Measurements from ENCODE around the gene TBL2.
A peak's percentile ranks its signal among the peaks of the same experiment; 100 is the strongest.
"Not testable (repeated sequence)": the region's sequence is repeated elsewhere in the genome, so short reads cannot be mapped to it uniquely, and the experiment has no call there.

TBL2 gene, protein sequence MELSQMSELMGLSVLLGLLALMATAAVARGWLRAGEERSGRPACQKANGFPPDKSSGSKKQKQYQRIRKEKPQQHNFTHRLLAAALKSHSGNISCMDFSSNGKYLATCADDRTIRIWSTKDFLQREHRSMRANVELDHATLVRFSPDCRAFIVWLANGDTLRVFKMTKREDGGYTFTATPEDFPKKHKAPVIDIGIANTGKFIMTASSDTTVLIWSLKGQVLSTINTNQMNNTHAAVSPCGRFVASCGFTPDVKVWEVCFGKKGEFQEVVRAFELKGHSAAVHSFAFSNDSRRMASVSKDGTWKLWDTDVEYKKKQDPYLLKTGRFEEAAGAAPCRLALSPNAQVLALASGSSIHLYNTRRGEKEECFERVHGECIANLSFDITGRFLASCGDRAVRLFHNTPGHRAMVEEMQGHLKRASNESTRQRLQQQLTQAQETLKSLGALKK

DNA sequence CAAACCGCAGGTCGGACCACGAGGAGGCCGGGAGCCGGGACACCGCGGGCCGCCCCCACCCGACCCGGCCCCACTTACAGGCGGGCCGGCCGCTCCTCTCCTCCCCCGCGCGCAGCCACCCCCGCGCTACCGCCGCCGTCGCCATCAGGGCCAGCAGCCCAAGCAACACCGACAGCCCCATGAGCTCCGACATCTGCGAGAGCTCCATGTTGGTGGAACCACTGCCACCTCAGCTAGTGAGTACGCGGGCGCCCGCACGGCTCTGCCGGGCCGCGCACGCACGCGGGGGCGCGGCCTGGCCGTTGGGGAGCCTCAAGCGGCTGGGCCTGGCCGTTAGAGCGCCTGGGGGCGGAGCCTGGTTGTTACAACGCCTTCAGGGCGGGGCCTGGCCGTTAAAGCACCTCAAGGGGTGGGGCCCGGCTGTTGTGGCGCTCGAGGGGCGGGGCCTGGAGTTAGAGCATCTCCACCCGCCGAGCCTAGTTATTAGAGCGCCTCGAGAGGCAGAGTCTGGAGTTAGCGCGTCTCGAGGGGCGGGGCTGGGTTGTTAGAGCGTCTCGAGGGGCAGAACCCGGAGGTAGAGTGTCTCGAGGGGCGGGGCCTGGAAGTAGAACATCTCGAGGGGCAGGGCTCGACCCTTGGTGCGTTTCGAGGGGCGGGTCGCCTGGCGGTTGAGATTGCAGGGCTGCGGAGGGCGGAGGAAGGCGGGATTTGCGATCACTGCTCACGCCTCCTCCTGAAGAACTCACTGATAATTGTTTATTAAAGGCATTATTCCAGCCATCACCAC lies at the start of gene TBL2:
TBL2 (minus strand) TSS at position 238 of the 787 bp plus-strand sequence; CDS start at position 208, 30 bp downstream.
- DNase-seq (ENCODE audit: low read depth), result peak; percentile 98

DNA sequence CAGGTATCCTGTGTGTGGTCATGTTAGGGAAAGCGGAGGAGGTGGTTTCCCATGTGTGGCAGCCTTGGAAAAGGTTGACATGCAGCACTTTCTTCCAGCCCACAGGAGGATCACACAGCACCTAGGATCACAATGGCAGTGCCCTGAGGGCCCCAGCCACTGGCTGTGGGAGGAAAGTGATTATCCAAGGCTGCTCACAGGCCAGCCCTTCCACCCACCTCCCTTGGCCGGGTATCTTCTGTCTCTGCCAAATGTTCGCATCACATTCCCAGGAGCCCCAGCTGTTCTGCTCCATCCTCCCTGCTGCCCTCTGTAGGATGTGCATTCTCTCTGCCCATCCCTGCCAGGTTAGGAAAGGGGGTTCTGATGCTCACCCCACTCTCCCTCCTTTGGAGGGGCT lies 48.4 kb upstream of the TBL2 start:
- no peak for DNase-seq (ENCODE audit: low read depth)

DNA sequence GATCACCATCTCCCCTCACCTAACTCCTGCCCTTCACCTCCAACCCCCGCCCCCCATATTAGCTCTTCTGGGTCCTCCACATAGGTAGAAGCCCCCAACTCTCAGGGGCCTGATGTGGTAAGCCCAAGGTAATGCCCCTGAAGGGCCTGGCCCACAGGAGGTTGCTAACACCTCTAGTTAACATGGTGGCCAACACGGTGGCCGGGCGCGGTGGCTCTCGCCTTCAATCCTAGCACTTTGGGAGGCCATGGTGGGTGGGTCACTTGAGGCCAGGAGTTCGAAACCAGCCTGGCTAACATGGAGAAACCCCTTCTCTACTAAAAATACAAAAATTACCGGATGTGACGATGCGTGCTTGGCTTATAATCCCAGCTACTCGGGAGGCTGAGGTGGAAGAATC lies 46.9 kb upstream of the TBL2 start:
- no peak for DNase-seq (ENCODE audit: low read depth)

DNA sequence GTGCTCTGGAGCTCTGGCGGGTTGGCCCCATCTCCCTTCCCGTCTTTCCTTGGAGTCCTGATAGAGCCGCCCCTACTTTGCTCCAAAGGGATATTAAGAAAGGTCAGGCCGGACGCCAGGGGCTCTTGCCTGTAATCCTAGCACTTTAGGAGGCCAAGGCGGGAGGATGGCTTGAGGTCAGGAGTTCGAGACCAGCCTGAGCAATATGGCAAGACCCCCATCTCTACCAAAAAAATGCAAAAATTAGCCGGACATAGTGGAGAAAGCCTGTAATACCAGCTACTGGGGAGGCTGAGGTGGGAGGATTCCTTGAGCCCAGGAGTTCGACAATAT lies 46.3 kb upstream of the TBL2 start:
- no peak for DNase-seq (ENCODE audit: low read depth)

DNA sequence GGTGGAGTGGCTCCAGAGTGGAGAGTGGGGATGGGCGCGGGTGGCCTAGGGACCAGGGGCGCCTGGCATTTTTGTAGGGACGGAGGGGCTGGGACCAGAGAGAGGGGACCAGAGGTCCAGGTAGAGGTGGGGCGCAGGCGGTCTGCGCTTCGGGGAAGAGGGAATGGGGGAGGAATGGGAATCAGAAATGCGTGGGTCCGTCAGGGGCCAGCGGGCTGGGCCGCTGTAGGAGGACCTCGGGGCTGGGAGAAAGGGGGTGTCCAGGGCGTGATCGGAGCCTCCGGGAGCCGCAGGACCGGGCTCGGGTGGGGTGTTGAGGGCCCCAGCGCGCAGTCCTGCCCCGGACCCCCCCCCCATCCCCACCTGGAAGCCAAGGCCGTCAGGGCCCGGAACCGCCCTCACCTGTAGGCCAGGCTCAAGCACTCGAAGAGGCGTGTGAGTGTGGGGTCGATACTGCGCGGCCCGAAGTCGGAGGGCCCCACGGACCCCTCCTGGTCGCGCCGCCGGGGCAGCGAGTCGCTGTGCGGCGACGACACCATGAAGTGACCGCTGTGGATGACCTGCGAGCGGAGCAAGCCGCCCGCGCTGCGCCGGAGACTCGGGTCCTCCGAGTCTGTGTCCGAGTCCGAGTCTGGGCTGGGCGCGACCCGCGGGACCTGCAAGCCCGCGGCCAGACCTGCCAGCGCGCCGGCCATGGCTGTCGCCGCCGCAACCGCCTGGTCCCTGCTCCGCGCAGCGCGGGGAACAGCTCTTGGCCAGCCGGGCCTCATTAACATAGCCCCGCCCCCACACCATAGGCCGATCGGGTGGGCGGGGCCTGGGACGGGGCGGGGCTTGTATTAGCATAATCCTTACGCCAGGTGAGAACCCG lies 45.7 kb upstream of the TBL2 start, which contains the start of gene MLXIPL:
MLXIPL (minus strand) TSS at position 725 of the 871 bp plus-strand sequence; CDS start at position 695, 30 bp downstream.
- peak; percentile 60 for DNase-seq (ENCODE audit: low read depth)

DNA sequence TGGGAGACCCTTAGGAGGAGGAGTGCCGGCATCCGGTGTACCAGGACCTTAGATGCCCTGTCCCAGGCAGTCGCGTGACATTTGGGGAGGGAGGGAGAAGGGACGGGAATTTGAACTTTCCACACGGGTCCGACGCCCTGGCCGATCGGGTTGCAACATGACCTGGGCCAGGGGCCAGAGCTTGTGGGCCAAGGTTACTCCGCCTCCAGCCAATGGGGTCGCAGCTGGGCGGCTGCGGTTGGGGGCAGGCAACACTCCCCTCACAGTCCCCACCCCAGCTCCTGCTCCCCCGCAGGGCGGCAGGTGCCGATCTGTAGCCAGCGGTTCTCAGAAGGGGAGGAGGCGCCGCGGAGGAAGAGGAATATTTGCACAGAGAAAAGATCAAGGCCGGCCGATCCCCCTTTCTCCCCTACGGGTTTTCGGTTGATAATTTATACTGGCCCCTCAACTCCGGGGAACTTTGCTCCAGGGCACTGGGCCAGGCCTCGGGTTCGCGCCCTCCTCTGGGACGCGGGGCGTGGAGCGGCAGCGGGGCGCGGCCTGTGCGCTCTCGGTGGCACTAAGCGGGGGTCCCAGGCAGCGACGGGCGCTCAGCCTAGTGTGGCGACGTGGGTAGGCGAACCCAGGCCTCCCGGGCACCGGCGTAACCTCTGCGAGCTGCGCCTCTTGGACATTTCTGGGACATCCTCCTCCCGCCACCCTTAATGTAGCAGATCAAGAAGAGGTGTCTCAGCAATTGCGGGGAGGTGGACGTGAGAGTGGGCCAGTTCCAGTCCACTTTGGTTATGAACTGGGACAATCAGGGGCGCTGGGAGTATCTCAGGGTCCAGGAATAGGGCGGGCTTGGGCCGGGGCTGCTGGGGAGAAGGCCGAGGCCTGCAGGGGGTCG lies 44.8 kb upstream of the TBL2 start:
- no peak for DNase-seq (ENCODE audit: low read depth)

DNA sequence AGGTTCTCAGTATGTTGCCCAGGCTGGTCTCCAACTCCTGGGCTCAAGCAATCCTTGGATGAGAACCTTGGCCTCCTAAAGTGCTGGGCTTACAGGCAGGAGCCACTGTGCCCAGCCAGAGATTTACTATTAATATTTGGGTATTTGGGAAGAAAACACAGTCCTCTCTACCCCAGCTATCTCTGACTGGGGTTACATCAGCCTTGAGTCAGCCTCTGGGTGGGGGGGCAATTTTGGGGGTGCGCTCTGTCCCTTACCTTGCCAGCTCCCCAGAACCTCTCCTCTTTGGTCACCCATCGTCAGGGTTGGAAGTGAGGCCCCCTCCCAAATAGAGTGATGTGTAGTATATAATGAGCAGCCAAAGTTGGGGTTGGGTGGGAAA lies 44.1 kb upstream of the TBL2 start:
- no peak for DNase-seq (ENCODE audit: low read depth)

DNA sequence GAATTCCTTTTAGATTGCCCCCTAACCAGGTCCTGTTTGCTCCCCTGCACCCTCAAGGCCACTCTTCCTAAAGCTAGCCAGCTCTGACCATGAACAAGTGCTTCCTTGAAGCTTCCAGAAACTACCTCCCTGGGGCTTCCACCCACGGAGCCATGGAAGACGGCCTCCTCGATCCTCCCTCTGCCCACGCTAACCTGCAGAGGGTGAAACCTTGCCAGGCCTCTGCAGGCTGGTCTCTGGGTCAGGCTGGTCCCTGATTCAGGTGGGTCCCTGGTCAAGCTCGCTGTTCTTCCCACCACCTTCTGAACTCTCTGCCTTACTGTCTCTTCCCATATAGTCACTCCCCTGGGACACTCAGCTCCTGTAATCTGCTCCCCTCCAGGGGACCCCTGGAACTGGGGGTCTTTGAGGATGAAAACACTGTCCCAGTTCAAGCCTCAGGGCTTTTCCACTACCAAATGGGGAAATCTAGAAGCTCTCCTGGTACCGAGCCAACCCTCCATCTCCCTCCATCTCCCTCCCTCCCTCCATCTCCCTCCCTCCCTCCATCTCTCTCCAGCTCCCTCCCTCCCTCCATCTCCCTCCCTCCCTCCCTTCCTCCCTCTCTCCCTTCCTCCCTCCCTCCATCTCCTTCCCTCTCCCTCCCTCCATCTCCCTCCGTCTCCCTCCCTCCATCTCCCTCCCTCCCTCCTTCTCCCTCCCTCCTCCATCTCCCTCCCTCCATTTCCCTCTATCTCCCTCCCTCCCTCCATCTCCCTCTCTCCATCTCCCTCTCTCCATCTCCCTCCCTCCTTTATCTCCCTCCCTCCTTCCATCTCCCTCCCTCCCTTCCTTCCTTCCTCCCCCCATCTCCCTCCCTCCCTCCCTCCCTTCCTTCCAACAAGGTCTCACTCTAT lies 43.0 kb upstream of the TBL2 start:
- no peak for DNase-seq (ENCODE audit: low read depth)

DNA sequence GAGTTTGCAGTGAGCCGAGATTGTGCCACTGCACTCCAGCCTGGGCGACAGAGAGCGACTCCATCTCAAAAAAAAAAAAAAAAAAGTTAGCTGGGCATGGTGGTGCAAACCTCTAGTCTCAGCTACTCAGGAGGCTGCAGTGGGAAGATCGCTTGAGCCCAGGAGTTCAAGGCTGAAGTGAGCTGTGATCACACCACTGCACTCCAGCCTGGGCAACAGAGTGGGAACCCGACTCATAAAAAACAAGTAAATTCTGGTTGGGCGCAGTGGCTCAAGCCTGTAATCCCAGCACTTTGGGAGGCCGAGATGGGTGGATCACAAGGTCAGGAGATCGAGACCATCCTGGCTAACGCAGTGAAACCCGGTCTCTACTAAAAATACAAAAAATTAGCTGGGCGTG lies 41.0 kb upstream of the TBL2 start:
- not testable (repeated sequence) for DNase-seq (ENCODE audit: low read depth)

DNA sequence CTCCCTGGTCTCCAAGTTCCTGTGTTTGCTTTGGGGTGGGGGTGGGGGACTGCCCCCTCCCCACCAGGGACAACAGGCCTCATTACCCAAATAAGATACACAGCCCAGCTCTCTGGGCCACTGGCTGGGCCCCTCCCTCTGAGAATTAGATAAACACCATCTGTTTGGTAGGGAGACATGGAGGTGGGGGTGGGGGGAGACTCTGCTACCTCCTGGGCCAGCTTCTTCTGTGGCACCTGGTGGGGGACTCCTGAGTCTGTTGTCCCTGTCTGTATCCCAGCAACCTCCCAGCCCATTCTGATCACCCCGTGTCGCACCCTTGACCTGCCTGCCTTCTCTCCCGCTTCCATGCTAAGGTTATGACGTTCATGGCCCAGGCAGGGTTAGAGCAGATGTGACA lies 40.2 kb upstream of the TBL2 start:
- no peak for DNase-seq (ENCODE audit: low read depth)

DNA sequence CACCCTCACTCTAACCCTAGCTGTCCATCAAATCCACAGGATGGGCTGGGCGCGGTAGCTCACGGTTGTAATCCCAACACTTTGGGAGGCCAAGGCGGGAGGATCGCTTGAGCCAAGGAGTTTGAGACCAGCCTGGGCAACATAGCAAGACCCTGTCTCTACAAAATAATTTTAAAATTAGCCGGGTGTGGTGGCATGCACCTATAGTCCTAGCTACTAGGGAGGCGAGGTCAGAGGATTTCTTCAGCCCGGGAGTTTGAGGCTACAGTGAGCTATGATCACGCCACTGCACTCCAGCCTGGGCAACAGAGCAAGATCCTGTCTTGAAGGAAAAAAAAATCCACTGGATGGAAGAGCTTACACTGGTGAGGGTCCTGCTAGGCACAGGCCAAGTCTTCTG lies 39.1 kb upstream of the TBL2 start:
- DNase-seq (ENCODE audit: low read depth), result not testable (repeated sequence)

DNA sequence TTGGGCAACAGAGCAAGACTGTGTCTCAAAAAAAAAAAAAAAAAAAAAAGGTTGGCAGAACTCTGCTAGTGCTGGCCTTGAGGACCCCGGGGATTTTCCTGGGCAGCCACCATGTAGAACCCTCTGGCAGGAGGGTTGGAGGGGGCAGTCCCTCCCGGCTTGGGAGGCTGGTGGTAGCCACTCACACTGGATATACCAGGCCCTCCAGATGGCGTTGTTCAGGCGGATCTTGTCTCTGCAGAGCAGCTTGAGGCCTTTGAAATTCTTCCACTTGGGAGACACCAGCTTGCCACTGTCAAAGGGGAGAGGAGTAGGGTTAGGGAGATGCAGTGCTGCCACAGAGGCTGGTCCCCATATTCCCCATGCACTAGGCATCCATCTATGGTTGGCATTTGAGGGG lies 37.5 kb upstream of the TBL2 start:
- peak; percentile 29 for DNase-seq (ENCODE audit: low read depth)

DNA sequence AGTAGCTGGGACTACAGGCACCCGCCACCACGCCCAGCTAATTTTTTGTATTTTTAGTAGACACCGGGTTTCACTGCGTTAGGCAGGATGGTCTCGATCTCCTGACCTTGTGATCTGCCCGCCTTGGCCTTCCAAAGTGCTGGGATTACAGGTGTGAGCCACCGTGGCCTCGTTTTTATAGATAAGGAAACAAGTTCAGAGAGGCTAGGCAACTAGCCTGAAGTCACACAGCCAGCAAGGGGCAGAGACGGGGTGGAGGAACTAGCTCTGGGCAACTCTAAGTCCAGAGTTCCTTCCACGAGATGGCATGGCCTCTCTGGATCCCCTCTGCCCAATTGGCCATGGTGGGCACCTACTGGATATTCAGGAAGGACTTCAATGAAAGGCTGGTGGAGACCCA lies 36.6 kb upstream of the TBL2 start:
- not testable (repeated sequence) for DNase-seq (ENCODE audit: low read depth)

DNA sequence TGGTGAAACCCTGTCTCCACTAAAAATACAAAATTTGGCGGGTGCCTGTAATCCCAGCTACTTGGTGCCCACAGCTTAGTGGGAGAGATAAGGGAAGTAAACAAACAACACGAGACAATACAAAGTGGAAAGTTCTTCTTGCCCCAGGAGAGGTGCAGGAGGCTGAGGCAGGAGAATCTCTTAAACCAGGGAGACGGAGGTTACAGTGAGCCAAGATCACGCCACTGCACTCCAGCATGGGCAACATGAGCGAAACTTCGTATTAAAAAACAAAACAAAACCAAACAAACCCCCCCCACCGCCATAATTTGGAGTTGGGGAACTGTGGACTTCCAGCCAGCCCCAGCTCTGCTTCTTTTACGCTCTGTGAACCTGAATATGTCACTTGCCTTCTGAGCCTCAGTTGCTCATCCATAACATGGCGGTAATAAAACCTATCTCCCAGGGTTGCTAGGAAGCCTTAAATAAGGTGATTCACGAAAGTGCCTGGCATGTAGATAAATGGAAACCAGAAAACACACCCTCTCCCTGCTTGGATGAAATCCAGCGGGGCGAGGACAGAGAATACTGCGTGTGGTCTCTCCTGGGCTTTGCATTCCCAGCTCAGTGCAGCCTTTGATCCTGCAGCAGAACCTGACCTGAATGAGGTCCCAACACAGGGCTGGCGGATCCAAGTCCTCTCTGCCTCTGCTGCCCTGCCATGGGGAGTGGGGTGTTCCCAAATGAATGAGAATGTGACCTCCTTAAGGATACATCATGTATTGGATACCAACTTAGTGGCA lies 35.8 kb upstream of the TBL2 start:
- DNase-seq (ENCODE audit: low read depth), result no peak

DNA sequence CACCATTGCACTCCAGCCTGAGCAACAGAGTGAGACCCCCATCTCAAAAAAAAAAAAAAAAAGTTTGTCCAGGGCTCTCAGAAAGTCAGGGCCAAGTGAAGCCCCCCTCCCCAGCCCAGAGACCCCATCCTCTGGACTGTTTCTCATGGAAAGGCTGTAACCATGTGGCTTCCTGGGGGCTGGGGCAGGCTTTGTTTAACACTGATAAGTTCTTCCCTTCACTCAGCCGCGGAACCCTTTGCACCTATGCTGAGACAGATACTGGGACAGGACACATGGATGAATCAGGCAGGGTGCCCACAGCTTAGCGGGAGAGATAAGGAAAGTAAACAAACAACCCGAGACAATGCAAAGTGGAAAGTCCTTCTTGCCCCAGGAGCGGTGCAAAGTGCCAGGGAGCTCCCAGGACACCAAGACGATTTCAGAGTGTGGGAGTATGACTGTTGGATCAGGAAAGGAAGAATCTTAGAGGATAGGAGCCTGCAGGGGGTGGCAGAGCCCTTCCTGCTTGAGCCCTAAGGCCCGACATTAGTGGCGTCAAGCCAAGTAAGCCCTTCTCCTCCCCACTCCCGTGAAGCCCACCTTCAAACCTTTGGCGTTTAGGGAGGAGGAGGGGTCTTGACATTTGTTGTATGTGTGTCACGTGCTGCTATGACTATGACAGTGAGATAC lies 34.4 kb upstream of the TBL2 start:
- peak; percentile 28 for DNase-seq (ENCODE audit: low read depth)

DNA sequence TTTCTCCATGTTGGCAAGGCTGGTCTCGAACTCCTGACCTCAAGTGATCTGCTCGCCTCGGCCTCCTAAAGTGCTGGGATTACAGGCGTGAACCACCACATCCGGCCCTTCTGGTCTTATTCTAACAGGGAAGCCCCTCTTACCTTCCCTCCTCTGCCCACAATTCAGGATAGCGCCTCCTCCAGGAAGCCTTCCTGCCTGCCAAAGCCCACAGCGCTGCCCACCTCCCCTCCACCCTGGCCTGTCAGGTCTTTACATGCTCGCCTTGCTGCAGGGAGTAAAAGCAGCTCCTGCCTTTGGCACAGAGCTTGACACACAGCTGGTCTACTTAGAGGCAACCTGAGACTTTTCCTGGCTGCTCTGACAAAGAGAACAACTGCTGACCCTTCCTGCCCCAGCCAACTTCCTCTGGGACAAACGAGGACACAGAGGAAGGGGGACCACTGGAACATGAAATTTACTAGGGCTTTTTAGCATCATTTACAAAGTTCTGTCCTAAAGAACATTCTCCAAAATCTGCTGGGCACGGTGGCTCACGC lies 32.7 kb upstream of the TBL2 start:
- no peak for DNase-seq (ENCODE audit: low read depth)

DNA sequence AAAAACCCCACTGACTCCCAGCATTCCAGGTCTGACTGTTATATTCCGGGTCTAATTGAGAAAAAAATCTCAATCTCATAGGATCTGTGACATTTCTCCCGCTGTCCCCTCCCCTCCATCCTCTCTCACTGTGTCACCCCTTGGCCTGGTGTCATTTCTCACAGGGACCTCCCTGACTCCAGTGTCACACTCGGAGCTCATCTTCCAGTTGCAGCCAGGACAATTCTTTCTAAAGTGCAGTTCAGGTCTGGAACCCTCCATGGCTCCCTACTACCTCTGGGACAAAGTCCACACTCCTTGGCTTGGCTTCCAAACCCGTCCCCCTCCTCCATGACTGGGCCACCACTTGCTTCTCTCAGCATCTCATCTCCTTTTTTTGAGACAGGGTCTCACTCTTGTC lies 31.7 kb upstream of the TBL2 start:
- no peak for DNase-seq (ENCODE audit: low read depth)

DNA sequence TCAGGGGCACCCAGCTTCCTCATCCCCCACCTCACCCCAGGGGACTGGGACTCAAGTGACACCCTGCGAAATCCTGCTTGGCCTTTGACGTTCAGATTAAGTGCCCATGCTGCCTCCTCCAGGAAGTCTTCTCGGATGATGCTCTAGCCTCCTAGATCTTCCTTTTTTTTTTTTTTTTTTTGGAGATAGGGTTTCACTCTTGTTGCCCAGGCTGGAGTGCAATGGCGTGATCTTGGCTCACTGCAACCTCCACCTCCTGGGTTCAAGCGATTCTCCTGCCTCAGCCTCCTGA lies 29.3 kb upstream of the TBL2 start:
- not testable (repeated sequence) for DNase-seq (ENCODE audit: low read depth)
